C4-2B (cell line): ENCODE results near the gene NCOA1.
A peak's percentile ranks its signal among the peaks of the same experiment; 100 is the strongest.
"Not testable (repeated sequence)": the region's sequence is repeated elsewhere in the genome, so short reads cannot be mapped to it uniquely, and the experiment has no call there.

Experiments
- H3K27ac ChIP-seq: fragments of 450-650 bp; 2 replicates; pipeline ENCODE4 v1.5.1; 2017
- CTCF ChIP-seq: fragments of 450-650 bp; conservative IDR thresholded peaks from 2 replicates; pipeline ENCODE4 v1.5.1; 2017; ENCODE audit warnings: mild to moderate bottlenecking
- ZFX ChIP-seq: fragments of 450-650 bp; IDR thresholded peaks from 2 replicates; pipeline ENCODE4 v1.6.1; 2017

NCOA1 gene

GRCh38 chr2:24521162-24521857, 30.3 kb downstream of the NCOA1 start:
- no peak overlapping the region for H3K27ac ChIP-seq
- no peak for TF ChIP-seq CTCF
- no peak for TF ChIP-seq ZFX

- H3K27ac ChIP-seq: no peak overlapping the region
- TF ChIP-seq ZFX (no peak), CTCF (no peak)
These were observed 31.1 kb downstream of the NCOA1 start for GRCh38 chr2:24521975-24522639.

- no peak for TF ChIP-seq CTCF
- no peak for TF ChIP-seq ZFX
- H3K27ac ChIP-seq: no peak overlapping the region
These were observed 36.5 kb downstream of the NCOA1 start for GRCh38 chr2:24527536-24527935.

GRCh38 chr2:24530796-24531195, 39.7 kb downstream of the NCOA1 start:
- no peak overlapping the region for H3K27ac ChIP-seq
- TF ChIP-seq CTCF (no peak), ZFX (no peak)

GRCh38 chr2:24531610-24532009, 40.6 kb downstream of the NCOA1 start:
- H3K27ac ChIP-seq: not testable (repeated sequence)

- not testable (repeated sequence) for H3K27ac ChIP-seq
These were observed 41.0 kb downstream of the NCOA1 start for GRCh38 chr2:24532057-24532456.

- H3K27ac ChIP-seq: not testable (repeated sequence)
These were observed 42.5 kb downstream of the NCOA1 start for GRCh38 chr2:24533574-24533973.

GRCh38 chr2:24538720-24539119, 47.7 kb downstream of the NCOA1 start:
- TF ChIP-seq ZFX (no peak), CTCF (no peak)
- peak overlapping the region; percentile 93; the same call in 1 of the 2 replicates for H3K27ac ChIP-seq

- no peak for TF ChIP-seq ZFX
- TF ChIP-seq CTCF: no peak
- peak overlapping the region; percentile 93; the same call in 1 of the 2 replicates for H3K27ac ChIP-seq
These were observed 48.2 kb downstream of the NCOA1 start for GRCh38 chr2:24539258-24539657.
